ENCODE results near the gene RAD23B.

GRCh38 chr9:107332883-107333282 lies 49.8 kb downstream of the RAD23B start:
- TF ChIP-seq CTCF (IDR thresholded peaks at IDR 0.05) (no peak), POLR2AphosphoS5 (IDR thresholded peaks at IDR 0.05; ENCODE audit: low read depth, low read length) (no peak), REST (IDR thresholded peaks at IDR 0.05; ENCODE audit: insufficient read depth in 1 of 2, low read depth in 2 of 2, low read length in 1 of 2) (no peak)
